HG02588 (cell line): ENCODE results near the gene CALCOCO1.
A peak's percentile ranks its signal among the peaks of the same experiment; 100 is the strongest.
"Not testable (repeated sequence)": the region's sequence is repeated elsewhere in the genome, so short reads cannot be mapped to it uniquely, and the experiment has no call there.

ENCODE experiments used
- ATAC-seq: cut with Tn5 transposase; IDR thresholded peaks from one replicate; pipeline ENCODE4 v1.9.1; 2021; ENCODE audit warnings: mild to moderate bottlenecking, moderate library complexity; ENCODE audit not compliant: unreplicated experiment

CALCOCO1 gene

GRCh38 chr12:53700567-53700966 is 26.7 kb downstream of the CALCOCO1 start:
- no peak for ATAC-seq

DNA sequence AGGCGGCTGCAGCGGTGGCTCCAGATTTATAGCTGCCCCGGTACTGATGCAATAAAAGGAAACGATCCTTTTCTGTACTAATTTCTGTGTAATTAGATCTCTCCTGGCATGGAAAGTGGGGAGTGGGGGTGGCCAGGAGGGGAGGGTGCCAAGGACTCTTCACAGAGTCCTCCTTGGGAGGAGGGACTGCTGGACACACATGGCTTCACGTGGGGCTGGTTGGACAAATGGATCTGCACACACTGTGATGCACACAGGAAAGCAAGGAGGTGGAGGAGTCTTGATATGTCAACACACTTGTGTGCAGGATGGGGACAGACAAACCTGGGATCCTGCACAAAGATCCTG is 27.6 kb downstream of the CALCOCO1 start:
- ATAC-seq: no peak

DNA sequence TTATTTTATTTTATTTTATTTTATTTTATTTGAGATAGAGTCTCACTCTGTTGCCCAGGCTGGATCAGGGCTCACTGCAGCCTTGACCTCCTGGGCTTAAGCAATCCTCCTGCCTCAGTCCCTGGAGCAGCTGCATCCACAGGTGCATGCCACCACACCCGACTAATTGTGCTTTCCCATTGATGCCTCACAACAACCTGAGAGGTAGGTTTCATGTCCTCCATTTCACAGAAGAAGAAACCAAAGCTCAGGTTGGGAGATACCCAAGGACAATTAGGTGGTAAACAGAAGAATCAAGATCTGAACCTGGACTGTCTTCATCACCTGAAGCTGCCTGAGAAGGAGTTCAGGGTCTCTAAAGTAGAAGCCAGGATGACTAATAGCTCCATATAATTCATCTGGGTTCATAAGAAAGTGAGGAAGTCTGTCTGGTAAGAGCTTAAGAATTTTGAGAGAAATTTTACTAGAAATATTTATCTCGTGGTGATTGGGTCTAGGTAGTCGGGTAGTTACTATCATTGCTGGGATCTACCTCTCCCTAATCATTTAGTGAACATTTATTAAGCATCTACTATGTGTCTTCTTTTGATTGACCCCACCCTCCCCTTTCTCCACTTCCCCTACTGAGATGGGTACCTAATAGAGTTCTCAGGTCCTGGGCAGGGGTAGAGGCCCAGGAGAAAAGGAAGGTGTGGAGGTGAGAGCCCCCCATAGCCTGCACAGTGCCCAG is 28.1 kb downstream of the CALCOCO1 start:
- ATAC-seq: no peak

GRCh38 chr12:53696655-53697331 is 30.5 kb downstream of the CALCOCO1 start:
- no peak for ATAC-seq

- no peak for ATAC-seq
Measured at GRCh38 chr12:53696285-53696654, 31.0 kb downstream of the CALCOCO1 start.

DNA sequence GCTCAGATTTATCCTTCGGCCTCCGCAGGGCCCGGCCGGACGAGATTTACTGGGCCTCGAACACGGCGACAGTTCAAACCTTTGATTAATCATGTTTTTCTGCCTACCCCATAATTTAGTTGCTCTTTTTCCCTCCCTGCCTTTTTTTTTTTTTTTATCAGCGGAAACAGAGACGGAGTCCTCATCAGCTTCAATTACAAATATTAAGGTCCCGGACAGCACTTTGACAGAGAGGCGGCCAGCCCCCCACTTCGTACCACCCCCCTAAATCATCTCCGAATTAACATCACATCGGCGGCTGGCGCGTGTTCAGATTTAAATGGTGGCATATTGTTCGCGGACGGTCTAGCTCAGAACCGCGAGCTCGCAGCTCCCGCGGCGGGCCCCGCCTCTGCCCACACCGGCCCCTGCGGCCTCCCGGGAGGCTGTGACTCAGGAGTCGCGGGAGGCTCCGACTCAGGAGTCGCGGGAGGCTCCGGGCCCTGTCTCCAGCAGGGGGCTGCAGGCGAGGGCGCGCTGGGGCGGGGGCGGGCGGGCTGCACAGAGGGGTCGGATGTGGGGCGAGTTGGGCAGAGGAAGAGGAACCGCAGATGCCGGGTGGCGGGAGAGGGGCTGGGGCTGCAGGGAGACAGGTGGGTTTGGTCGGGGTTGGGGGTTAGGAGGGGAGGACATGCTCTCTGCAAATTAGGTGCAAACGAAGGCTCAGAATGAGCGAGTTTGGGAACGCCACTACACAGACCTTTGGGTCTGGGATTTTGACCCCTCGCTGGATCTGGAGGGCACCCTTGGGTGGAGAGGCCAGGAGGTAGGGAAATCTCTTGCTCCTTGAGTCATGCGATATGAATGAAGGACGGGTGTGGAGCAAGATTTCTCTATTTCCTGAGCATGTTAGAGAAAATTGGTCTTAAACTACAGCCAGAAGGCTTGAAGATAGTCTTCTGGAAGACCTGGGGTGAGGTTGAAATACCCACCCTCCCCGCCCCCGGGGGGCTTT is 31.8 kb downstream of the CALCOCO1 start:
- no peak for ATAC-seq

- ATAC-seq: no peak
Measured at GRCh38 chr12:53694756-53695151, 32.5 kb downstream of the CALCOCO1 start.

DNA sequence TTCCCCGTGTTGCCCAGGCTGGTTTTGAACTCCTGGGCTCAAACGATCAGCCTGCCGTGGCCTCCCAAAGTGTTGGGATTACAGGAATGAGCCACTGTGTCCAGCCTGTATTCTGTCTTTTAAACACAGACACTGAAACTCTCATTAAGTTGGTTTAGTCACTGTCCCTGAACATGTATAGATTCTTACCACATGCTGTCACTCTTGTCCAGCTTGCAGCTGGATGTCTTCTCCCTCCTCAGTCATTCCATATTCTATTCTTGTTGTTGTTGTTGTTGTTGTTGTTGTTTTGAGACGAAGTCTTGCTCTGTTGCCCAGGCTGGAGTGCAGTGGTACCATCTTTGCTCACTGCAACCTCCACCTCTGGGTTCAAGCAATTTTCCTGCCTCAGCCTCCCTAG is 39.1 kb downstream of the CALCOCO1 start:
- ATAC-seq: no peak

DNA sequence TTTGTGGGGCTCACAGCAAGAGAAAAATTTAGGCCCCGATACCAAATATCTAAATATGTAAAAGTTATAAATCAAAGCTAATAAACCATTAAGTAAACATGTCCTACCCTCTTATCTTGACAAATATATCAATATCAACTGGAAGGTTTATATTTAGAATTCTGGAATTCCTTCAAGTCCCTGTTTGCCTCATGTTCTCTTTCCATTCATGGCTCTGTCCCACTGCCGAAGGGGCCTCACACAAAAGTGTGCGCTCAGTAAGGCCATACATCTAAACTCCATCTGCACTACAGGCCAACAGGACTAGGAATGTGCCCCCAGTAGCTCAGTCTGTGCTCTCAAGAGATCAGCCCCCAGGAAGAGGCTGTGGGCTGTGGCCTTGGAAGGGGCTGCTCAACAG is 40.8 kb downstream of the CALCOCO1 start:
- ATAC-seq: no peak

DNA sequence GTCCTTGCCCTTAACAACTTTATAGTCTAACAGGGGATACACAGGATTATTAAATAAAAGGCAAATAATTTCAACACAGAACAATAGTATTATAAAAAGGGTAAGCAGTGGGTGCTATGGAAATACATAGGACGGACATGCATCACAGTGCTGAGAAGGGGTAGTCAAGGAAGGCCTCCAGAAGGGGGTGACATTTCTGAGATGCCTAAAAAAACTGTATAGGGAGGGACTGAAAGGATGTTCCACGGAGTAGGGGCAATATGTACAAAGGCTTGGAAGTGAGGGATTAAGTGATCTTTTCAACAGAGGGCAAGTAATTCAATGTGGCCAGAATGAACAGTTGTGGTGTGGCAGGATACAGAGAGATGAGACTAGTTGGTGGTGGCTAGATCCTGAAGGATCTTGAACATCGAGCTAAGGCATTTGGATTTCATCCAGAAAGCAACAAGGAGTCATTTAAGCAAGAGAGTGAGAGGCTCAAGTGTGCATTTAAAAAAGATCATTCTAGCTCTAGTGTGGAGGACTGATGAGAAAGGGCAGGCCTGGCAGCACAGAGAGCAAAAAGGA is 42.5 kb downstream of the CALCOCO1 start:
- ATAC-seq: no peak

DNA sequence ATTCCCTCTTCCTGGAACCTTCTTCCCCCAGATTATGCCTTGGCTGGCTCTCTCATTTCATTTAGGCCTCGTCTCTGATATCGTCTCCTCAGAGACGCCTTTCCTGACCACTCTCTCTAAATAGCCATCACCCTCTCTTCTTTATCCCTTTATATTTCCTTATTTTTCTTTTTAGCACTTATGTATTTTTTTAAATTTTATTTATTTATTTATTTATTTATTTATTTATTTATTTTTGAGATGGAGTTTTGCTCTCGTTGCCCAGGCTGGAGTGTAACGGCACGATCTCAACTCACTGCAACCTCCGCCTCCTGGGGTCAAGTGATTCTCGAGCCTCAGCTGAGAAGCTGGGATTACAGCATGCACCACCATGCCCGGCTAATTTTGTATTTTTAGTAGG is 43.3 kb downstream of the CALCOCO1 start:
- no peak for ATAC-seq

DNA sequence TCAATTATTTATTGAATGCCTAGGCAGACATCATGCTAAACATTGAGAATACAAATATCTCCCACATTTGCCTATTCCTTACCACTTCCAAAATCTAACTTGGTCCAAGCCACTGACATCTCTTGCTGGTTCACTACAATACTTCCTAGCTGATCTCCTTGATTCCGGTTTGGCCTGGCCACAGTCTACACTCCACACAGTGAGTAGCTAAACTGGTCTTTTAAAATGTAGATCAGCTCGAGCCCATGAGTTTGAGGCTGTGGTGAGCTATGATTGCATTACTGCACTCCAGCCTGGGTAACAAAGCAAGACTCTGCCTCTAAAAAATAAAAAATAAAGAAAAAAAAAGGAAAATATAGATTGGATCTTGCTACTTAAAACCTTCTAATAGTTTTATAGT is 43.8 kb downstream of the CALCOCO1 start:
- ATAC-seq: no peak

GRCh38 chr12:53680061-53680460 is 47.2 kb downstream of the CALCOCO1 start:
- ATAC-seq: not testable (repeated sequence)

- no peak for ATAC-seq
Measured at GRCh38 chr12:53677800-53678148, 49.5 kb downstream of the CALCOCO1 start.

GRCh38 chr12:53677016-53677799 is 50.0 kb downstream of the CALCOCO1 start:
- no peak for ATAC-seq

- ATAC-seq: peak; percentile 4
Measured at GRCh38 chr12:53676656-53677015, 50.6 kb downstream of the CALCOCO1 start.

DNA sequence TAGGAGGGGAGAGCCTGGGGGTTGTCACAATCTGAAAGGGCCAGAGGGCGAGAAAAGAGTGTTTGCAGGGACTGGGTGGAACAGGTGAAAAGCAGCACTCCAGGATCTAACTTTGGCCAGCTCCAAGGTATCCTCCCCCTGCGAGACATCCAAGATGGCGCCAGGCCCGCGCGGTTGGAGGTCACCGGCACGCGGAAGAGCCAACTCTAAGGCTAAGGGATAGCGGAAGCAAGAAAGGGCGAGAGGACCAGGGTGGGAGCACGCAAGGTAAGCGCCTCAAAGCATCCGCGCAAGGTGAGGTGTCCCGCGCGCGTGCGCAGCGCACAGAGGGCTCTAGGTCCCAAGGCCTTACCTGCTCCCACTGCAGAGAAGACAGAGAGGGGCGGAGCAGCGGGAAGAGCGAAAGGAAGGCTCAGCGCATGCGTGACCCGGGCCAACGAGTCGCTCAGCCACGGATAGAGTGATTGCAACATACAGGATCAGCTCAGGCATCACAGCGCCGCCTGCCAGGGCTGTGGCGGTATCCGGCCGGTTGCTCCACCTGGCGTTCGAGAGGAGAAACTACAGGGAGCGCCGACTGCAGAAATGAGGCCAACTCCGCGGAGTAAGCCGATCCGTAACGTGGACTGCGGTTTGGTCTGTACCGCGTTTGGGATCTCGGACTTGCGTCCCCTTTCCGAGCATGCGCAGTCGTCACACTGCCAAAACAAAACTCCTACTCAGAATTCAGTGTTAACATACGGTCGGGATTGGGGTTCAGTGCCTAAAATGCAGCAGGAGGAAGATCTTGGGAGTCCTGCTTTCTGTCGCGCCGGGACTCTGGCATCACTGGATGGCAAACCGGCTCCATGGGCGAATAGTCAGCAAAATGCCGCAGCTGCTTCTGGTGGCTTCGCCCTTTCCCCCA is 51.3 kb downstream of the CALCOCO1 start, which contains the start of gene ATP5MC2:
Gene ATP5MC2 (minus strand): TSS at position 383 of the 907 bp plus-strand sequence. CDS start 3,469 bp downstream, outside the sequence.
- peak; percentile 91 for ATAC-seq

DNA sequence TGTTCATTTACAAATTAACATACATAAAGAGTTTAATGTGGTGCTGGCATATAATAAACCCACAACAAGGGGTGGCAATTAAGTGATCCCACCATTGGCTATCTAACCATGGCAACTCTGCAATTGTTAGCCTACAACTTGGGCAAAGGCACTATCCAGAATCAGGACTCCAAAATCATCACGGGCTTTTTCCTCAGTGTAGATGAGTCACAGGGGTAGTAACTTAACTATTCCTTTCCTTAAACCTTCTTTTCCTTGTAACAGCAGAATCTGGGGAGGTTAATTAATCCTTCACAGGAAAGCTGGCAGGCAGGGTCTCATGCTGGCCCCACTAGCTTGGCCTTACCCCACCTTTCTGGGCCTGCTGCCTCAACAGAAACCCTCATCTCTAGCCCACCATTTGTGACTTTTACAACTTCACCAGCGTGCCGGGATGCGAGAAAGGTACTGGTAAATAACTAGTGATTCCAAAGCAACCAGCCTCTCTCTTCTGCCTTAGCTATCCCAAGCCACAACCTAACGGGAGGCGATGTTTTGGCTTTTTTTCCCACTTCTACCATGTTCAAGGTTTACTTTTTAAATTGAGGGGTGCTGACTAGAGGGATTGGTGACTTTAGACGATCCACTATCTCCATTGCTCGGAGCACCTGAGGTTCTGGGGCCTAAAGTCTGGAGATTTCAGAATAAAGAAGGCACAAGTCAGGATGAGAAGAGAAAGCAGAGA is 52.1 kb downstream of the CALCOCO1 start:
- ATAC-seq: no peak

DNA sequence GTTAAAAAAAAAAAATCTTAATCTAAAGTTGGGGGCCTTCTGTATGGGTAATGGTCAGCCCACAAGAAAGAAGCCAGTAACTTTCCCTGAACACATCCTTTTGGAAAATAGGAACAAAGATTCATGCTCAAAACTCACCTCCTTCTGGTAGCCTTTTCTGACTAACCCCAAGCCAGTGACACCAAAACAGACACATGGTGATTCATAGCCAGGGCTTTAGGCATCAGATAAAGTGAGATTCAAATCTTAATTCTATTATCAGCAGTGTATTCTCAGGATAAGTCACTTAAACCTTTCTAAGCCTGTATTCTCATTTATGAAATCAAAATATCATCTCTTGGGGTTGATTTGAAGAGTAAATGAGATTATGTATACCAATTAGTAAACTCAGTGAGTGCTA is 56.3 kb downstream of the CALCOCO1 start:
- no peak for ATAC-seq
